Hippocampal formation (tissue), 2 donors: ENCODE results near the gene TP53BP1.

Experiments
- DNase-seq, 2 donors: peaks; one replicate each; lab custom pipeline; 2025; lab: John Stamatoyannopoulos, UW

The TP53BP1 gene

GRCh38 chr15:43487271-43487895, 5.6 kb downstream of the TP53BP1 start:
- DNase-seq, result no peak

DNA sequence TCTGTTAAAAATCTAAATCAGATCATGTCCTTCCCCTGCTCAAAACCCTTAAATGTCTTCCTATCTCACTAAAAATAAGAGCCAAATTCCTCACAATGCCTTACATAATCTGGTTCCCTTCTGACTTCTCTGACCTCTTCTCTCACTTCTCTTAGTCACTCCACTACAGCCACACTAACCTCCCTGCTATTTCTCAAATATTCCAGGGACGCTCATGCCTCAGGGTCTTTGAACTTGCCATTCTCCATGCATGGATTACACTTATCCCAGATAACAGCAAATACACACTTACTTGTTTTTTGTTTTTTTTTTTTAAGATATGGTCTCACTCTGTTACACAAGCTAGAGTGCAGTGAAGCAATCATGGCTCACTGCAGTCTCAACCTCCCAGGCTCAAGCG, 8.5 kb downstream of the TP53BP1 start:
- no peak for DNase-seq

DNA sequence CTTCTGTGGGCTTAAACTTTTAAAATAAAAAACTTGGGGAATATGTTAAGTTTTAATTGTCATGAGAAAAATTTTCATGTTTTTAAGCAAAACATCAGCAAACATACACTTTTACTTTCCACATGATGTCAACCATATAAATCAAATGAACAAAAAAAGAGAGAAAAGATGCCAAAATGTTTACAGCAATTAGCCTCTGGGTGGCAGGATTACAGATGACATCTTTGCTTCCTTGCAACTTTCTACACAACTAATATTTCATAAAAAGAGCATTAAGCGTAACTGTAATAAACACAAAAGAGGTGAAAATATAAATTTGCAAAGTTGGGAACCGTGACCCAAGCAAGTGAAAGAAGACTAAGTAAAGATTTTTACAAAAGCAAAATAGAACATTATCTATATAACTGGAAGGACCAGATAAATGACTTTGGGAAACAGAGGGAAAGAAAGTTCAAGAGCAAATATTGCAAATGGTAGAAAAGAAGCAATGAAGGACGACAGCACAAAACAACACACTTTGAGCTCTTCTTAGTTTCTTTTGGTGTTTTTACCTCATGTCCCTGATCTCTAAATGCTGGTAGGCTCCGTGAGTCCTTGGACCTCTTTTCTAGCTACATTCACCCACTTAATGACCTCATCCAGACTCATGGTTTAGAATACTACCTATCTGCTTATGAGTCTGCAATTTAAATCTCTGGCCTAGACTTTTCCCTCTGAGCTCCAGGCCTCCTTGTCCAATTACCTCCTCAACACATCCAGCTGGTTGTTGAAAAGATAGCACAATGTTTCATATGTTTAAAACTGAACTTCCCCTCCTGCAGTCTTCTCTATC, 9.4 kb downstream of the TP53BP1 start:
- DNase-seq, result peak in 1 of 2 donors; percentile 53

GRCh38 chr15:43473885-43474284, 19.1 kb downstream of the TP53BP1 start:
- no peak for DNase-seq

GRCh38 chr15:43471975-43472374, 21.0 kb downstream of the TP53BP1 start:
- DNase-seq, result no peak

GRCh38 chr15:43469867-43470266, 23.1 kb downstream of the TP53BP1 start:
- no peak for DNase-seq

- no peak for DNase-seq
Measured at GRCh38 chr15:43465100-43465499, 27.9 kb downstream of the TP53BP1 start.

GRCh38 chr15:43463998-43464397, 29.0 kb downstream of the TP53BP1 start:
- DNase-seq, result no peak

DNA sequence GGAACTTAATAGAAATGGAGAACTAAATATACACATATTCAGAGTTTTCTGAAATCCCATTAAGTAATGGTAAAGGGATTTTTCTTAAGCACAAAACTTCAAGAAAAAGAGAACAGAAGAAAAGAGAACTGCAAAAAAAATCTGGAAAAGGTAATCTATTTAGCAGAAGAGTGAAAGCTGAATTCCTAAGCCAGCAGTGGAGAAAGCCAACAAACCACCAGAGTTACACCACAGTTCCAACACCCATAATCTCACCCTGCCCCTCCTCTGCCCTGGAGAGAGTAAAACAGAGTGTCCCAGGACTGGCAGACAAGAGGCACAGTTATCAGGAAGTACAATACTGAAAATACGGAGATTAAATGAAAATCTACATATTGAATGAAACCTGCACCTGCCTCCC, 29.4 kb downstream of the TP53BP1 start:
- DNase-seq, result no peak

GRCh38 chr15:43449981-43450380, 43.0 kb downstream of the TP53BP1 start:
- no peak for DNase-seq

GRCh38 chr15:43446344-43446743, 46.6 kb downstream of the TP53BP1 start:
- DNase-seq, result peak in 1 of 2 donors; percentile 0

DNA sequence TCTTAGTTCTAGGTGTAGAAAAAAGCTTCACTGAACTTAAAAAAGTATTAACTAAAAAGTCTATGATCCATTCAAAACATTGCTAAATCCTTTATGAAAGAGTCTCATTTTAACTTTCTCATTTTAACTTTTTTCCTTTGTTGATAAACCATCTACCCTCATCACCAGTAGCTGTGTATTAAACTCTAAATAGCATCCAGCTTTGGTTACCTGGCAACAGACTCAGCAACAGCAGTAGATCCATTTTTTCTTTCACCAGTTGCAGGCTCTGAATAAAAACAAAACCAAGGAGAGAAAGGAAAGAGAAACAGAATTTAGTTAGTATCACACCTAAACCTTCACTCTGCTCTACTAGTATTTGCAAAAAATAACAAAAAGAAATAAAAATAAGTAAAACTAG, 51.6 kb downstream of the TP53BP1 start:
- peak in 1 of 2 donors; percentile 44 for DNase-seq

GRCh38 chr15:43440721-43441281, 52.2 kb downstream of the TP53BP1 start:
- DNase-seq, result peak; percentile 24 to 86

DNA sequence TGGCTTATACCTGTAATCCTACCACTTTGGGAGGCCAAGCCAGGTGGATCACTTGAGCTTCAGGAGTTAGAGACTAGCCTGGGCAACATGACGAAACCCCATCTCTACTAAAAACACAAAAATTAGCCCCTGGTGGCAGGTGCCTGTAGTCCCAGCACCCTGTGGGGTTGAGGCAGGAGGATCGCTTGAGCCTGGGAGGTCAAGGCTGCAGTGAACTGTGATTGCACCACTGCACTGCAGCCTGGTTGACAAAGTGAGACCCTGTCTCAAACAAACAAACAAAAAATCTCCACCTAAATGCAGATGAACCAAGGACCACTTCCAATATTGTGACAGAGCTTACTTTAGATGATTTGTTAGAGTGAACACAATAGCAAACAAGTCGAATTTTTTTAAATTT, 53.7 kb downstream of the TP53BP1 start:
- DNase-seq, result no peak

GRCh38 chr15:43436395-43436794, 56.6 kb downstream of the TP53BP1 start:
- DNase-seq, result no peak

DNA sequence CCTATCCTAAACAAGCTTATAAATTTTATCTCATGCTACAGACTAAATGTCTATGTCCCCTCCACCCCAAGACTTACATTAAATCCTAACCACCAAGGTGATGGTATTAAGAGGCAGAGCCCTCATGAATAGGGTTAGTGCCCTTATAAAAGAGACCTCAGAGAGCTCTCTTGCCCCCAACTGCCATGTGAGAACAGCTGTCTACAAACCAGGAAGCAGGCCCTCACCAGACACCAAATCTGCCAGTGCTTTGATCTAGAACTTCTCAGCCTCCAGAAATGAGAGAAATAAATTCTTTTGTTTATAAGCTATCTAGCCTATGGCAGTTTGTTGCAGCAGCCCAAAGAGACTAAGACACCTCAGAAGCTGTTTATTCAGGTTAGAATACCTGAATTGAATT, 58.5 kb downstream of the TP53BP1 start:
- DNase-seq, result no peak

DNA sequence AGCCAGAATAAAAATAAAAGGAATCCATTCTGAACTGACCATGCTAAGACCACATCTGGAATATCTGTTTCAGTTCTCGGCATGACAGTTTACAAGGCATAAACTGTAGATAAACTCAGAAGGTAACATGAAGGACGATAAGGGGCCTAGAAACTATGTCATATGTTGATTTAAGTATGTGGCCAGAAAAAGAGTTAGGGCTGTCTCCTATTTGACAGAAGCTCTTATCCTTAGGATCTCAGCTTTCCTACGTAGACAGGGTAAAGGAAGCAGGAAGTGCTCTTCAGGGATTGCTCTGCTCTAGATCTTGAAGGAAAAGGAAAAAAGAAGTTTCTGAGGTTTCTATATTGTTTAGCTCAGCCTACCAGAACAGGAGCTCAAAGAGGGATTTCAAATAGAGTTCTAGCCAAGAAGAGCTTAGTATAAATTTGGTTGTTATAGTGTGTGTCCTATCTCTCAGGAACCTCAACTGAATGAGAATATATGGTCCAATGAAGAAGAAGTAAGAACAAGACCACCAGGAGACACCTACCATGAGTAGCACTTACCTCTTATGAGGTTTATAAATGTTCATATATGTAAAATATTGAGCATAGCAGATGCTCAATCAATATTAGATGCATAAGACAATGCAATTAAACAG, 59.2 kb downstream of the TP53BP1 start:
- DNase-seq, result no peak

DNA sequence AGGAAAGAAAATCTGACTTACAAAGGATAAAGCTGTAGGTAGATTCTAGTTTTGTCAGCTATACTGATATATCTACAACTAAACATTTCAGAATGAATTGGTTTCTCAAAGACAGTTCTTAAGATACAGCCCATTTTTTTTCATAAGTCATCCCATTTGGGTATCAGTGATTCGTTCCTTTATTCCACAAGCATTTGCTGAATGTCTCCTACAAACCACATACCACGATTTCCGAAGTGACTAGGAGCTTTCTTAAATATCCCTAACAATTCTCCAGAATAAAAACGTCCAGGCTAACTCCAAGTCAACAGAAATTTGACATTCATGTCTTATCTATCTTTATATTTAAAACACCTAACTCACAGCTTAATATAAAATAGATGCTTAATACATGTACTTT, 59.8 kb downstream of the TP53BP1 start:
- DNase-seq, result no peak

- no peak for DNase-seq
Measured at GRCh38 chr15:43429687-43430086, 63.3 kb downstream of the TP53BP1 start.

GRCh38 chr15:43423793-43424192, 69.2 kb downstream of the TP53BP1 start:
- DNase-seq, result no peak

GRCh38 chr15:43420876-43421275, 72.1 kb downstream of the TP53BP1 start:
- DNase-seq, result no peak

- no peak for DNase-seq
Measured at GRCh38 chr15:43420435-43420834, 72.5 kb downstream of the TP53BP1 start.

DNA sequence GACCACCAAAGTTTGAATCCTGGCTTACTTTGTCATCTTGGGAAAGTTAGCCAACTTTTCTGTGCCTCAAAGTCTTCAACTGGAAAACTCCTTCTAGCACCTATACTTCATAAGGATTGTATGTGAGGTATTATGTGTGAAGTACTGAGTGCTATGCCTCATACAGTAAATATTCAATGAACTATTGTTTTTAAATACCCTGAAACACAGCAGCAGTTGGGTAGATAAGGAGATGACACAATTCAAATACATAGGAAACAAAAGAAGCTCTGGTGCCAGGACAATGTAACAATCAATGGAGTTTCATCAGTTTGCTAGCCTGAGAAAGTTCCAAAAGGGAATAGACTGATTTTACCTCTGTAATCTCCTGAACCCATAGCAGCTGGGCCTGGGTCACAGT, 78.8 kb downstream of the TP53BP1 start:
- no peak for DNase-seq
